GM12891 (cell line): ENCODE results near the gene APOH.

ENCODE experiments used
- POLR2A ChIP-seq: IDR thresholded peaks from 2 replicates; pipeline ENCODE4 v1.6.1; 2011; ENCODE audit warnings: low read depth, low read length, control low read depth
- POLR2AphosphoS5 ChIP-seq: IDR thresholded peaks from 2 replicates; pipeline ENCODE4 v1.6.1; 2011; ENCODE audit warnings: low read depth, low read length, control low read depth
- POU2F2 ChIP-seq: IDR thresholded peaks from 2 replicates; pipeline ENCODE4 v1.6.1; 2011; ENCODE audit warnings: low read depth, mild to moderate bottlenecking, control low read depth, low read length, moderate library complexity
- SPI1 ChIP-seq: IDR thresholded peaks from 2 replicates; pipeline ENCODE4 v1.6.1; 2011; ENCODE audit warnings: low read depth, low read length, control low read depth
- TAF1 ChIP-seq: IDR thresholded peaks from 2 replicates; pipeline ENCODE4 v1.6.1; 2011; ENCODE audit warnings: low read depth, low read length, control low read depth

GRCh38 chr17:66260275-66260674, 31.1 kb upstream of the APOH start:
- TF ChIP-seq POLR2A (no peak), TAF1 (no peak), POLR2AphosphoS5 (no peak), POU2F2 (no peak), SPI1 (no peak)
